DND-41 (cell line): Measurements from ENCODE around the gene SLIT1.

Source experiments
- EZH2 ChIP-seq: IDR thresholded peaks from 3 replicates; pipeline ENCODE4 v1.6.1; 2012; ENCODE audit warnings: borderline replicate concordance, low read depth, mild to moderate bottlenecking, moderate library complexity, low read length, inconsistent platforms; ENCODE audit not compliant: severe bottlenecking
- TF ChIP-seq, protein P1 (sequence below): IDR thresholded peaks from 2 replicates; pipeline ENCODE4 v1.5.1; 2012; ENCODE audit warnings: borderline replicate concordance, low read length, moderate library complexity, mild to moderate bottlenecking; ENCODE audit not compliant: poor library complexity, severe bottlenecking; ENCODE audit errors: extremely low read depth

DNA sequence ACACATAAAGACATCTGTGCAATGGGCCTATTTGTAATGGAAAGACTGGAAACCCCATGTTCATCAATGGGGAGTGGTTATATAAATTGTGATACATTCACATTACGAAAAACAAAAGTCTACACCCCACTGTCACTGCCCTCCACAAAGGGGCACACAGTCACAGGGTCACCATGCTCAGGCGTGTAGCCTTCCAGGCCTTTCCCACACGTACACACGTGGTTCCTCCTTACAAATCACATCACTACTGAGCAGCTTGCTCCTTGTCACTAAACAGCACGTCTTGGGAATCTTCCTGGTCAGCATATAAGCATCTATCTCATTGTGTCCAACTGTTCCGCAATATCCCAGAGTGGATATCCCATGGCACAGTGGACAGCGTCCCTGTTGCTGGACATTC is 163.1 kb downstream of the SLIT1 start:
- TF ChIP-seq, protein P1, sequence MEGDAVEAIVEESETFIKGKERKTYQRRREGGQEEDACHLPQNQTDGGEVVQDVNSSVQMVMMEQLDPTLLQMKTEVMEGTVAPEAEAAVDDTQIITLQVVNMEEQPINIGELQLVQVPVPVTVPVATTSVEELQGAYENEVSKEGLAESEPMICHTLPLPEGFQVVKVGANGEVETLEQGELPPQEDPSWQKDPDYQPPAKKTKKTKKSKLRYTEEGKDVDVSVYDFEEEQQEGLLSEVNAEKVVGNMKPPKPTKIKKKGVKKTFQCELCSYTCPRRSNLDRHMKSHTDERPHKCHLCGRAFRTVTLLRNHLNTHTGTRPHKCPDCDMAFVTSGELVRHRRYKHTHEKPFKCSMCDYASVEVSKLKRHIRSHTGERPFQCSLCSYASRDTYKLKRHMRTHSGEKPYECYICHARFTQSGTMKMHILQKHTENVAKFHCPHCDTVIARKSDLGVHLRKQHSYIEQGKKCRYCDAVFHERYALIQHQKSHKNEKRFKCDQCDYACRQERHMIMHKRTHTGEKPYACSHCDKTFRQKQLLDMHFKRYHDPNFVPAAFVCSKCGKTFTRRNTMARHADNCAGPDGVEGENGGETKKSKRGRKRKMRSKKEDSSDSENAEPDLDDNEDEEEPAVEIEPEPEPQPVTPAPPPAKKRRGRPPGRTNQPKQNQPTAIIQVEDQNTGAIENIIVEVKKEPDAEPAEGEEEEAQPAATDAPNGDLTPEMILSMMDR: no peak
- no peak for TF ChIP-seq EZH2
